Activated CD8-positive, alpha-beta memory T cell treated with anti-CD3 and anti-CD28 coated beads, Interleukin-2, amount 10 ng/mL, durations not matched to agents 7 days and 5 days (primary cell): ENCODE data around the gene ELP5. TPM values are rescaled to one million over a fixed set of nuclear protein-coding genes. Genes with fewer than 3 reads are reported as not detected.

Experiments
- microRNA-seq: library from miRNA; unstranded; fragments of <30 nt; microRNA quantifications from one replicate; pipeline ENCODE4 v1.2.0, GENCODE V29; 2022
- total RNA-seq, 2 experiments: library from RNA; stranded (reverse); gene quantifications; one replicate each; pipeline ENCODE4 v1.2.3, GENCODE V29; 2021

ELP5 gene
- total RNA-seq, 2 experiments from 2014 or later, result 56.5 to 70.4 TPM

Small RNAs within 50 kb of the gene (microRNA-seq; reads per million reads assigned to microRNA genes)
- 2,723 reads per million, percentile 89 among the genes with 10 or more reads in this experiment for gene MIR324

Other genes starting within 250 kb of the ELP5 start
- gene RNASEK, start 239.6 kb upstream of the ELP5 start, total RNA-seq, result 100 to 1,000 TPM; 121 to 205 TPM
- 1 to 10 TPM in 1 of 2 experiments, under 1 TPM in 1; 0.85 to 6.7 TPM for gene BCL6B, start 229.2 kb upstream of the ELP5 start, total RNA-seq
- 10 to 100 TPM; 19.0 to 34.1 TPM for gene SLC16A13, start 216.2 kb upstream of the ELP5 start, total RNA-seq
- gene SLC16A11, start 208.1 kb upstream of the ELP5 start, total RNA-seq, result 1 to 10 TPM; 1.2 to 1.3 TPM
- not detected for gene CLEC10A, start 172.0 kb upstream of the ELP5 start, total RNA-seq
- gene ASGR2, start 137.4 kb upstream of the ELP5 start, total RNA-seq, result not detected
- under 1 TPM; 0.35 to 0.38 TPM for gene ASGR1, start 72.8 kb upstream of the ELP5 start, total RNA-seq
- 1 to 10 TPM; 4.9 to 5.3 TPM for gene DLG4, start 32.4 kb upstream of the ELP5 start, total RNA-seq
- 100 to 1,000 TPM; 411 to 423 TPM for gene ACADVL, start 32.3 kb upstream of the ELP5 start, total RNA-seq
- gene DVL2, start 17.7 kb upstream of the ELP5 start, total RNA-seq, result 10 to 100 TPM; 52.7 to 62.0 TPM
- gene PHF23, start 12.8 kb upstream of the ELP5 start, total RNA-seq, result 10 to 100 TPM; 42.1 to 53.2 TPM
- gene GABARAP, start 9.8 kb upstream of the ELP5 start, total RNA-seq, result 100 to 1,000 TPM; 207 to 231 TPM
- 100 to 1,000 TPM; 162 to 192 TPM for gene CTDNEP1, start 481 bp upstream of the ELP5 start, total RNA-seq
- 1 to 10 TPM in 1 of 2 experiments, under 1 TPM in 1; 0.66 to 1.9 TPM for gene CLDN7, start 10.3 kb downstream of the ELP5 start, total RNA-seq
- gene SLC2A4, start 29.5 kb downstream of the ELP5 start, total RNA-seq, result not detected
- gene YBX2, start 42.4 kb downstream of the ELP5 start, total RNA-seq, result 1 to 10 TPM in 1 of 2 experiments, under 1 TPM in 1; 0.35 to 1.4 TPM
- gene EIF5A, start 55.4 kb downstream of the ELP5 start, total RNA-seq, result 100 to 1,000 TPM; 575 to 853 TPM
- 10 to 100 TPM; 83.7 to 85.1 TPM for gene GPS2, start 63.1 kb downstream of the ELP5 start, total RNA-seq
- gene NEURL4, start 77.1 kb downstream of the ELP5 start, total RNA-seq, result 10 to 100 TPM; 43.7 to 44.8 TPM
- gene ACAP1, start 84.3 kb downstream of the ELP5 start, total RNA-seq, result 100 to 1,000 TPM; 594 to 712 TPM
- 1 to 10 TPM; 6.0 to 6.1 TPM for gene KCTD11, start 99.9 kb downstream of the ELP5 start, total RNA-seq
- gene TMEM95, start 102.9 kb downstream of the ELP5 start, total RNA-seq, result not detected
- gene TNK1, start 128.9 kb downstream of the ELP5 start, total RNA-seq, result under 1 TPM; 0.54 to 0.61 TPM
- gene PLSCR3, start 142.3 kb downstream of the ELP5 start, total RNA-seq, result 10 to 100 TPM; 65.5 to 74.2 TPM
- 10 to 100 TPM; 47.5 to 56.1 TPM for gene TMEM256, start 151.9 kb downstream of the ELP5 start, total RNA-seq
- 1 to 10 TPM; 2.0 to 3.5 TPM for gene NLGN2, start 155.6 kb downstream of the ELP5 start, total RNA-seq
- not detected for gene SPEM1, start 168.1 kb downstream of the ELP5 start, total RNA-seq
- gene SPEM2, start 173.4 kb downstream of the ELP5 start, total RNA-seq, result not detected
- gene SPEM3, start 176.6 kb downstream of the ELP5 start, total RNA-seq, result not detected
- gene TMEM102, start 183.2 kb downstream of the ELP5 start, total RNA-seq, result 10 to 100 TPM; 13.9 to 16.7 TPM
- gene FGF11, start 187.3 kb downstream of the ELP5 start, total RNA-seq, result 1 to 10 TPM; 3.6 to 4.1 TPM
- 10 to 100 TPM; 10.4 to 13.1 TPM for gene CHRNB1, start 192.8 kb downstream of the ELP5 start, total RNA-seq
- gene ZBTB4, start 227.4 kb downstream of the ELP5 start, total RNA-seq, result 10 to 100 TPM; 24.5 to 27.7 TPM
- gene SLC35G6, start 229.2 kb downstream of the ELP5 start, total RNA-seq, result not detected
- 100 to 1,000 TPM; 198 to 228 TPM for gene POLR2A, start 232.2 kb downstream of the ELP5 start, total RNA-seq